Left ventricle myocardium superior (tissue), 1 donor: ENCODE results near the gene SRPK2. TPM values are rescaled to one million over a fixed set of nuclear protein-coding genes. Genes with fewer than 3 reads are reported as not detected.

Source experiments
- ATAC-seq: fragments of 200-7000 bp; cut with Tn5 transposase; one replicate; pipeline ENCODE4 v1.9.1; 2020; ENCODE audit warnings: mild to moderate bottlenecking, moderate library complexity
- DNase-seq: peaks from one replicate; pipeline ENCODE4 v3.0.0-alpha.2; 2020
- intact Hi-C: fragments of 100-400 bp; cut with micrococcal nuclease; formaldehyde crosslinking; loops from one replicate; pipeline ENCODE4 v1.11.0; 2022
- total RNA-seq: library from RNA; stranded (reverse); fragmentation: NEBNext Ultra II Directional; extraction: Animal tissue kit (Norgen Biotek cat#: 25700); gene quantifications from one replicate; pipeline ENCODE4 v1.2.1, GENCODE V29; 2021
- donor health status: DM: no; HTN: yes; CAD: no; lungs with severe emphysema.

SRPK2 gene
- total RNA-seq, 1 donor from 2014 or later: 29.1 TPM

DNA sequence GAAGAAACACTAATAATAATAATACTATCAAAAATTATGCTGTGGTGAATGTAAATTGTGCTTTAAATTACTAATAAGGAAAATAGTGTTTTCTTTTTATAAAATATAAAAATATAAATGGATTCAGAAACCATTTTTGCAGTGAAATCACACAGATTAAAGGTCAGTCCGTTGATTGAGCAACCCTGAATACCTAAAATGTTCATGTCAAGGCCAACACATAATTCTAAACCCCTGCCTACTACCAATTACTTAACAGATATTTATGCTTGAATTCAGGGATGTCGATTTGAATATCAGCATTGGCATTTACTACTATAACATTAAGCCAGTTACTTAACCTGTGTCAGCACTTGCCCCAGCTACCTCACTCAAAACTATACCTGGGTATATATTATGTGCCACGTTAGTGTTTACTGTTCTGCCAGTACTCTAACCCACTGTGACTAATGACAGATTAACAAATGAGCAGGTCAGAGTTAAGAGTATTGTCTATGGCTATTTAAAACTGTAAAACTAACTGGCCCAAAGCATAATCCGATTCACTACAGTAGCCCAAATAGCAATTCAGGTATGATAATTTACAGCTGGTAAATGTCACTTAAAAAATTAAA, 209.7 kb downstream of the SRPK2 start:
- intact Hi-C loops: no loop called here
- DNase-seq (no peak), ATAC-seq (no peak)

DNA sequence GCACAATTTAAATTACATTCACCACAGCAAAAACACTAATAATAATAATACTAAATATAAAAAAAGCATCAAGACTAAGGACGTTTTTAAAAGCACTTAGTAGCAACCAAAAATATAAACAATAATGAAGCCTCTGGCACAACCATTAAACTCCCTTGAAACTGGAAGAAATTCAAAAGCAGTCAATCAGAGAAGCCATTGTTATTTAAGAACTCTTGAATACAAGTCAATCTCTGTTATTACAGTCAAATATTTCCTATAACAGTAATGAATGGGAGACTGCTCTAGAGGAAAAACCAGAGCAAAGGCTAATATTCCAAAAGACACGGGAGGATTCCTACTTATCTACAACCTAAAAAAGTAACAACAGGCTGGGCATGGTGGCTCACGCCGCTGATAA, 210.5 kb downstream of the SRPK2 start:
- no peak for DNase-seq
- intact Hi-C loops: no loop called here
- no peak for ATAC-seq

DNA sequence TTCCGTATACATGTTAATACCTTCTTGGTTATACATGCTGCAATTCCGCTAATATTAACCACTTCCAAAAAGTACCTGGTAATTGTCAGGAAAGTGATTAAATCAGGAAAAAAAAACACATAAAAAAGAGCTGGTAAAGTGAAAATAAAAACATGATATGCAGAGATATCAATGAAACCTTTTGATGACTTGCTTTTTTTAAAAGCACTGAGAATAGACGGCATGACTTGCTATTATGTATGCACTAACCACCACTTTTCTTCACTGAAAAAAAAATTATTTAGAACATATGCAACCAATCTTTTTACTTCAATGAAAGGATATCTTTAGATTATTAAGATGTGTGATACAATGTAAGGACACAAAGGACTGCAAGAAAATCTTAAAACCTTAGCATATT, 211.7 kb downstream of the SRPK2 start:
- DNase-seq: no peak
- no peak for ATAC-seq
- intact Hi-C loops: no loop called here

DNA sequence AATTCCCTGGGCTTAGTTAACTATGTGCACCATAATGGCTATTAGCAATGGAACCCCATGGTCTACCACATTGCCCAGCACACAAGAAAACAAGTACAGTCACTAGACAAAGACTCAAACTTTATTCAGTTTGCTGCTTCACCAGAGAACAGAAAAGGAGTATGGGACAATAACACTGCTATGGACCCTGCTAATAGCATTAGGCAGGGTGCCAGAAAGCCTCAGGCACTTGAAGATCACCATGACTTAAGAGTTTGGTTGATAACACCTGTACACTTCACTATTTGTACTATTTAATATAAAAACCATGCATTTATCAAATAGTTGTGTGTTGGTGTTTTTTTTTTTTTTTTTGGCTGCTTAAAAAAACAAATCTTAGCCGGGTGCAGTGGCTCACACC, 215.1 kb downstream of the SRPK2 start:
- DNase-seq: no peak
- ATAC-seq: no peak
- intact Hi-C loops: no loop called here

DNA sequence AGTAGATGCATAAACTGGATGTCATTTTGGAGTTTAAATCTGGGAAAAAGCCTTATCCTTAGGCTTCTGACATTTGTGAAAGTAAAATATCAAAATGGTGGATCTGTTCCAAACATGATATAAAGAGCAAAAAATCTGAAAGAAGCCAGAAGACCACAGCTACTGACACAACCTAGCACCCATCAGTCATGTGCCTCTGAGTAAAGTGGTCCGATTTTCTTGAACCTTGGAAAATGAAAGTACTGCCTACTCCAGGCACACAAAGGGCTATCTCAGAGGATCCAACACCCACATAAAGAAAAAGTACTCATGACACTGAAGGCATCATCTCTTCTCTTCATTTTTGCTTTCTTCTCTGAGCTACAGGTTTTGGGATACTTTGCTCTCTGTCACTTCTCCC, 224.0 kb downstream of the SRPK2 start:
- intact Hi-C loops: no loop called here
- ATAC-seq (no peak), DNase-seq (no peak)

DNA sequence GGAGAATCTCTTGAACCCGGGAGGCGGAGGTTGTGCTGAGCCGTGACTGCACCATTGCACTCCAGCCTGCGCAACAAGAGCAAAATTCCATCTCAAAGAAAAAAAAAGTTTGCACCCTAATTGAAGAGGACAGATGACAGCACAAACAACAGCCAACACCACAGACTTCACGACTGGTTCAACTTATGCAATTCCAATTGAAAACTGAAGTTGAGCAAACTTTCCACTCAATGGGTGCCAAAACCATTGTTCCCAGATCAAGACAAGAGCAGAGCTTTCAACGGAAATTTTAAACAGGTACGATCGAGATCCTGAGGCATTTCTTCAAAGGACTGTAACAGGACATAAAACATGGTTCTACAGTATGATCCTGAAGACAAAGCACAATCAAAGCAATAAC, 225.0 kb downstream of the SRPK2 start:
- DNase-seq (no peak), ATAC-seq (no peak)
- intact Hi-C loops: no loop called here

DNA sequence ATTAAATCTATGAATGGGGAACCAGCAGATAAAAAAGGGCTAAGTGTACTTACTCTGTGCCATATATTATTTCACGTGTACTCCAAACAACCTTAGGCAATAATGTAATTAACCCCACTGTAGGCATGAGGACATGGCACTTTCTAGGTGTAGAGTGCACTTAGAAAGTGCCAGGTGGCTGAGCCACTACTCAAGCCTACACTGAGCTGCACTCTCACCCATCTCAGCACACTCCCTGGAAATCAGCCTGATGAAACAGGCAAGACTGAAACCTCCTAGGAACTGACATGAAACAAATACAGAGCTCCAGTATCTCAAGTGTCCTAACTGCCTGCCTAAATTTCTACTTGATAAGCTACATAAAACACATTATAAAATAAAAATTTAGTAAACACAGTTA, 227.4 kb downstream of the SRPK2 start:
- intact Hi-C loops: no loop called here
- ATAC-seq (no peak), DNase-seq (no peak)

DNA sequence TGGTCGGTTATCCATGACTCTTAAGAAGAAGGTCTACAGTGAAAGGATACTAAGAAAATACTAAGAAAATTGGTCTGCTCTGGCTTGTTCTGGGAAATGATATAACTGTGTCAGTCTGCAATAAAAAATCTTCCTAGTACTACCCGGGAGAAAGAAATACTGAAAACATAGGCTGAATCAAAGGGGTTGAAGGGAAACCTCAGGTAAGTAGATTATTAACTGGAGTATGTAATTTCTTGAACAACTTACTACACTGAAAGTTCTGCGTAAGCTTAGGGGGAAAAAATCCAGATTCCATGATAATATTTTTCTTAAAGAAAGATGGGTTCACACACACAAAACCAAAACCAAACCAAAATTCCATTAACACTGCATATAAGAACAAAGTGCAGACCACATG, 231.4 kb downstream of the SRPK2 start:
- ATAC-seq (no peak), DNase-seq (no peak)
- intact Hi-C loops: no loop called here

DNA sequence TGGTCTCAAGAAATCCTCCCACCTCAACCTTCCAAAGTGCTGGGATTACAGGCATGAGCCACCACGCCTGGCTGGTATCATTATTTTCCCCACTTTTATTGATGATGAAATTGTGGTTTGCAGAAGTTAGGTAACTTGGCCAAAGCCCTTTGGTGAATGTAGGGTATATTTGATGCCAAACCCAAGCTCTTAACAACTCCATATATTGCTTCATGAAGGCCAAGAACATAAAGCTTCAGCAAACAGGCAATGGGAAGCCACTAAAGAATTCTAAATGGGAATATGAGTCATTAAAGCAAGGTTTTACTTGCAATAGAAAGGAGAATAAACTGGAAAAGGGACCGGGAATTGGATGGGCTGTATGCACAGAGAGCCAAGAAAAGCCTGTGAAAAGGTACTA, 232.0 kb downstream of the SRPK2 start:
- DNase-seq (no peak), ATAC-seq (no peak)
- intact Hi-C loops: no loop called here

DNA sequence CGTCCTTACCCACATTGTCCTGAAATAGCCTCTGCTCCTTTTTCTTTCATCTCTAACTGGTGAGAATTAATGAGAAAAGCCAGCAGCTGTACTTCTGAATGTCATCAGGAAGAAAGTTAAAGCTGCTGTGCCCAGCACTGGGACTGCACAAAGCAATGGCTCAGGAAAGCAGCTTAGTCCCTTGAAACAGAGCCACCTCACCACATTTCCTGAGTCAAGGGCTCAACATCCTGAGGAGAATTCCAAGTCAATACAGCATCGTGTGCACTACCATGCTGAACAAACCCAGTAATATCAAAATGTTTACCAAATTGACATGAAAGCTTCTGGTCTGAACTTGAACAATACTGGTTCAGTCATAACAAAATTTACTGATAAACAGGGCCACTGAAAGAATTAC, 234.6 kb downstream of the SRPK2 start:
- ATAC-seq (peak; percentile 15), DNase-seq (no peak)
- intact Hi-C loops: no loop called here

DNA sequence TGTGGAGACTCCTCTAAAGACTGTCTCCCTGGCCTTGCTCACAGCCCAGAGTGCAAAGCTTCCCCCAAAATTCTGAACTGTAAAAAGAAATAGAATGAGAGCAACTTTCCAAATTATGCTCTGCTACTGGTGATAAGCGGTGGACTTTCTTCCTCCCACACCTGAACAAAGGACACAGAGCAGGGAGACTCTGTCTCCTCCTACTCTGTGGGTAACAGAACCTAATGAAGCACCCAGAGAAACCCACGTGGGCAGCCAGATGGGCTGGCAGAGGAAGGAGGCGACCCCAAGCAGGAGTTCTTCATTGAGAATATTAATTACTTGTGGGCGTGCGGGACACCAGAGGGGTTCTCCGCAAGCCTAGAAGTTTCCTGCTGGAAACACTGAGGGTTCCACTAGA, 235.2 kb downstream of the SRPK2 start:
- intact Hi-C loops: no loop called here
- DNase-seq (no peak), ATAC-seq (no peak)

DNA sequence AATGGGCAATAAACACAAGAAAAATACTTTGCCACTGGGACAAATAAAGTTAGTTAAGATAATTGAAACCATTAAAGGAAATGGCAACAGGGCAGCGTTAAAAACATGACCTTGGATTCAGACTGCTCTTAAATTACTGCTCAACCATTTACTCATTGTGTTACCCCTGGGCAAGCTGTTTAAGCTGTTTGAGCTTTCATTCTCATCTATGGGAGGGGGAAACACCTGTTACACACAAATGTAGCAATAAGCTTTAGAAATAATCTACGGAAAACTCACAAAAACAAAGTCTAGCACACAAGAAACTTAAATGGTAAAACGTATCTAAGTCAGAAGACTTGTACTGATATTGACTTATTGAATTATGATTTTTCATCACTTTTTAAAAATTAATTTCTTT, 237.6 kb downstream of the SRPK2 start:
- DNase-seq: no peak
- intact Hi-C loops: no loop called here
- no peak for ATAC-seq

DNA sequence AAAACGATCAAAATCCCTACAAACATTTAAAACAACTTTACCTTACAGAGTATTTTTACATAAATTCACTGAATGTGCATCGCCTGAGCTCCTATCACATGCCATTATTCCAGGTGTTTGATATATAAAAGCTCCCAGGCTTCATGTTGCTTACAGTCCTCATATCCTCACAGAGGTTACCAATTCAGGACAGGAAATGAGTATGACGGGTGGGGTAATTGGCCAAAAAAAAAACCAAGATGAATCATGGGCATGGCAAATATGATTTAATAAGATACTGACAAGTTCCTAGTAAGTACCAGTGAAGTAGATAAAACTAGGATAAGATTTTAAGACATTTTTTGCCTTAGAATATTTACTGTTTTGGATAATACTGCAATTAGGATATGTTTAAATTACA, 238.9 kb downstream of the SRPK2 start:
- DNase-seq (no peak), ATAC-seq (no peak)
- intact Hi-C loops: no loop called here

DNA sequence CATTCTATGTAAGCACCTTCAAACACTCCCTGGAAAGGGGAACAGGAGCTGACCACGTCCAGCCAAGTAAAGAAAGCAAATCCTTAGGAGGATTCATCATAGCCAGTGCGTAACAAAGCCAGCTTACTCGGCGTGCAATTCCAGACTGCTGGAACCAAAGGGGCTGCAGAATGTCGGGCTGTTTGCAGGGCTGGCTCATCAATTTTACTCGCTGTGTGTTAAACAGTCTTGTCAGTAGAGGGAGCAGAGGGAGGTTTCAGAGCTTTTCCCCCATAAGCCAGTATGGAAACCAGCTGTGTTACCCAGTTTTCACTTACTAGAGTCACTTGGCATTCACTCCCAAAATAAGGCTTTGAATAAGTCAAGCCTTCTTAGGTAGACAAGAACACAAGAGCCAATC, 247.7 kb downstream of the SRPK2 start:
- ATAC-seq (peak; percentile 21), DNase-seq (no peak)
- intact Hi-C loops: no loop called here

DNA sequence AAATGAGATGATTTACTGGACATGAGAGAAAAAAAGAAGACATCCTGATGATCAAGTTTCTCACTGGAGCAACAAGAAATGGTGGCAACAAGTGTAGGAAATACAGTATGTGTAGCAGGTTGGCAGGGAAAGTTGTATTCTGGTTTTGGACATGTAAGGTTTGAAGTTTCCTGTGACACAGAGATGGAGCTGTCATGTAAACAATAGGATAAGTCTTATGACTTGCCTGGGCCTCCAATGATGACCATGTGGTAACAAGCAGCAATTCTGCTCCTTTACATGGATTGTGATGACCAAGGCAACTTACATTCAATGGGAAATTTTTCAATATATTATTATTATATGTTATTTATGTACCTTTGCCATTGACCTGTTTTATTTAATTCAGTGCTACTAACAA, 249.3 kb downstream of the SRPK2 start:
- no peak for DNase-seq
- intact Hi-C loops: no loop called here
- ATAC-seq: no peak

DNA sequence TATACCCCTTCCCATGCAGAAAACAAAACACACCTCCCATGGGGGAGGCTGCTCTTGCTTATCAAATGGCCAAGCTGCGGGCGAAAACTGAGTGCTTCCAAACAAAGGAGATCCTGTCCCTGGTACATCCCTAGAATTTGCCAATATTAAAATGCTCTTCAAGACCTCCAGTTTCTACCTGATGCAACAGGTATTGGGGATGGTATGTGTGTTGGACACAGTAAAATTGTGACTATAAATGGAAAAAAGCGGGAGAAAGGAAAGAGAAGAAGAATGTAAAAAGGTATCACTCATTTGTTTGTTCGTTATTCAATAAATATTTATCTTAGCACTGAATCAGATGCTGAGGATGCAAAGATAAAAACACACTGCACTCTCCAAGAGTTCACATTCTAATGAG, 250.8 kb downstream of the SRPK2 start:
- no peak for ATAC-seq
- DNase-seq: no peak
- intact Hi-C loops: no loop called here

DNA sequence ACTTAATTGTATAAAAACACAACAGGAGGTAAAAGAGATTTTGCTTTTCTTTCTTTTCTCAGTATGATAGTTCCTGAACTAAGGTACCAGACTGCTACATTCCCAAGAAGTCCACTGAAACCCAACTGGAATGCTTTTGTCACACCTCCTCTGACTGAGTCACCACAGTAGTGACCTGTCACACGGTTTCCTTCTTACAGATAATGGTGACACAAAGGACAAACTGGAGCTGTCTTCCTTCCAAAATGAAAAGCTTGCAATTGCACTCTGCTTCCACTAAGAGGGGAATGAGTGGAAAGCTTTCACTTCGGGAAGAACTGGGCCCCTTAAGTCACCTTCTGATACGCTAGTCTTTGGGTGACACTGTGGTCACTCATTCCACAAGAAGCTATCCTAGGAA, 252.5 kb downstream of the SRPK2 start:
- peak; percentile 60 for ATAC-seq
- intact Hi-C loops: no loop called here

DNA sequence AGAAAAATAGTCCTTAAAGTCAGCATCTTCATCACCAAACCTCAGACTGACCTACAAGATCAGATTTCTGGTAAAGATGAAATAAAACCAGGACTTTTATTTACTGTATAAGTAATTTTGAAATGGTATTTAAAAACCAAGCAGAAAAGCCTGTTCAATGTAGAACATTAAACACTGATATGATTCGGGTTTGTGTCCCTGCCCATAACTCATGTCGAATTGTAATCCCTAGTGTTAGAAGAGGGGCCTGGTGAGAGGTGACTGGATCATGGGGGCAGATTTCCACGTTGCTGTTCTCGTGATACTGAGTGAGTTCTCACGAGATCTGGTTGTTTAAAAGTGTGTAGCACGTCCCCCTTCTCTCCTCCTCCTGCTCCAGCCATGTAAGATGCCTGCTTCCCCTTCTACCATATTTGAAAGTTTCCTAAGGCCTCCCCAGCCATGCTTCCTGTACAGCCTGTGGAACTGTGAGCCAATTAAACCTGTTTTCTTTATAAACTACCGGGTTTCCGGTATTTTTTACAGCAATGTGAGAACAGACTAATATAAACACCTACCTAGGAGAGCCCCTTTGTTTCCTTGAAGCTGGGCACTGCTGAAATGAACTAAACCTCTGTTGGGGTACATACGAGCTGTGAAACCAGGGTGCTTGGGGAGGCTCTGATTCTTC, 254.6 kb downstream of the SRPK2 start:
- intact Hi-C loops: no loop called here
- ATAC-seq: no peak
- DNase-seq: no peak

More for the DNA sequence above, 252.5 kb downstream of the SRPK2 start:
- no peak for DNase-seq

DNA sequence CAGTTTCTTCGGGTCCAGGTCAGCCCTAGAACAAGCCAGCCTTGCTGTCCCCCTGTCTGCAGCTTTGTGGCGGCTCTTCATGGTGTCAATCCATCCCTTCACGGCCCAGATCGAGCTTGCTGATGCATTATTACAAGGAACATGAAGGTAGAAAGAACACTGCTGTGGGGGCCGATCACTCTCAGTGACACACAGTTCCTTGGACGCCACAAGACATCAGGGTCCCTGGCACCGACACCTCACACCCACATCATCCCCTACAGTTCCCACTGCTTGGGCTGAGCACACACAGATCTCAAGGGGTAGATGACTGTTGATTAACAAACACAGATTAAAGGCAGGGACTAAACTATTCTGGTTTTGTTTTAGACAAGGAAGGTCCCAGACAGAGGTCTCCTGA, 255.4 kb downstream of the SRPK2 start:
- ATAC-seq (no peak), DNase-seq (no peak)
- intact Hi-C loops: no loop called here

DNA sequence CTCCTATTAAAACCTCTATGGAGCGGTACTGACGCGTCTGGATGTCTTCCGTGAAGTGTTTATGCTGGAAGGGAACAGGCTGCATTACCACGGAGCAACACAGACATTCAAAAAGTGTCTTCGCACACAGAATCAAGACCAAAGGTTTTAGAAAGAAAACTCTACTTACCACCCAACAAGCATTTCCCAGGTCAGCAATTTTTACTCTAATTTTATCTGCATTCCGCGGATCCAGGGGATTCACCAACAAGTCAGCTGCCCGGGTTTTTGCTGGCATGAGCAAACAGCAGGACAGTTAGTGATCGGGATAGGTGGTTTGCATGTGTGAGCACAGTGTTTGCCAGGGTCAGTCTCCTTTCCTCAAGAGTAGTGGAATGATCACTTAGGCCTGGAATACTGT, 255.9 kb downstream of the SRPK2 start:
- no peak for ATAC-seq
- intact Hi-C loops: no loop called here
- DNase-seq: no peak

DNA sequence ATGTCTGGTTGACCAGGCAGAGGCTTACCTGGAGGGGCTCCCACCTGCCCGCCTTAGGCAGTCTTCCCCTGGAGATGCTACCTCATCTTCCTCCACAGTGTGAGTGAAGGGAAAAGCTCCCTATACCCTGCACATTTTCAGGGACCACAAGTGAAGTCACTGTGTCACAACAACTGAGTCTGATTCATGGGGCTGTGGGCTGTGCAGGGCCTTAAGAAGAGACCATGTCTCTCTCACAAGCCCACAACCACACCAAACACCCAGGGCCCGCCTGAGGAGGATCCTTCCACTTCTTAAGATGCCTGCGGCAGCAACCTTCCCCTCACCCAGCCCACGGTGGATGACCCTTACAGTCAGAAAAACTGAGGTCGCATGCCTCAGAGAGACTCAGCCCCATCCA, 256.4 kb downstream of the SRPK2 start:
- intact Hi-C loops: no loop called here
- DNase-seq: no peak
- no peak for ATAC-seq

DNA sequence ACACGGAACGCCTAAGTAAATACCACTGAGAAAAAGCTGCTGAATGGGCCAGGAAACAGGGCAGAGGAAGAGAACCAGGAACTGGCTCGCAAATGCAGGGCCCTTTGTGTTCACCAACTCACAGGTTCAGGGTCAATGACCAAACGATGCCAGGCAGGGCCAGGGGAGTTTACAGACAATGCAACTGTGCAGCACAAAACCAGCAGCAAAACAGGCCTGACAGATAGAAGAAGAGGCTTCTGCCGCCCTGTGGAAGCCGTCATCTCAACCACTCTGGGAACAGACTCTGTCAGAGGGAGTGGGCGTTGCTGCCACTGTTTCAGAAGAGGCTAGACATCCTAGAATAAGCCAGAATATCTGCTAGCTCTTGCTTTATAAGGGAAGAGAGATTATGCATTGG, 256.8 kb downstream of the SRPK2 start:
- DNase-seq (no peak), ATAC-seq (no peak)
- intact Hi-C loops: no loop called here
